ENCODE results near the gene CASP3.

CASP3 gene

GRCh38 chr4:184649026-184649970, at the start of gene CASP3, which contains the start of gene PRIMPOL:
TSS of gene CASP3 (minus strand) at chr4:184649447. CDS start at chr4:184638453, 10,994 bp downstream.
TSS of gene PRIMPOL (plus strand) at chr4:184649738. CDS start at chr4:184657141, 7,403 bp downstream.
- peak; percentile 89 to 92 for ATAC-seq

GRCh38 chr4:184697956-184698355, 48.7 kb upstream of the CASP3 start:
- no peak for ATAC-seq

GRCh38 chr4:184695178-184695896, 46.1 kb upstream of the CASP3 start:
- no peak for ATAC-seq

- ATAC-seq: no peak
Observed at GRCh38 chr4:184694412-184694956, 45.2 kb upstream of the CASP3 start.

GRCh38 chr4:184693056-184693455, 43.8 kb upstream of the CASP3 start:
- ATAC-seq: no peak

GRCh38 chr4:184689681-184690080, 40.4 kb upstream of the CASP3 start:
- no peak for ATAC-seq

GRCh38 chr4:184688447-184688846, 39.2 kb upstream of the CASP3 start:
- ATAC-seq: no peak

- ATAC-seq: no peak
Observed at GRCh38 chr4:184688005-184688404, 38.8 kb upstream of the CASP3 start.

- ATAC-seq: no peak
Observed at GRCh38 chr4:184684491-184685189, 35.4 kb upstream of the CASP3 start.

- no peak for ATAC-seq
Observed at GRCh38 chr4:184681916-184682315, 32.7 kb upstream of the CASP3 start.

GRCh38 chr4:184680698-184681097, 31.5 kb upstream of the CASP3 start:
- ATAC-seq: no peak

- ATAC-seq: no peak
Observed at GRCh38 chr4:184675821-184676492, 26.7 kb upstream of the CASP3 start.

- no peak for ATAC-seq
Observed at GRCh38 chr4:184675018-184675417, 25.8 kb upstream of the CASP3 start.

GRCh38 chr4:184674011-184674410, 24.8 kb upstream of the CASP3 start:
- no peak for ATAC-seq

- no peak for ATAC-seq
Observed at GRCh38 chr4:184672741-184673140, 23.5 kb upstream of the CASP3 start.

GRCh38 chr4:184671101-184671500, 21.9 kb upstream of the CASP3 start:
- ATAC-seq: no peak

- no peak for ATAC-seq
Observed at GRCh38 chr4:184669251-184669650, 20.0 kb upstream of the CASP3 start.

GRCh38 chr4:184668511-184669114, 19.4 kb upstream of the CASP3 start:
- ATAC-seq: peak in 1 of 2 donors; percentile 53

GRCh38 chr4:184668096-184668495, 18.8 kb upstream of the CASP3 start:
- ATAC-seq: no peak

- no peak for ATAC-seq
Observed at GRCh38 chr4:184666670-184667069, 17.4 kb upstream of the CASP3 start.

GRCh38 chr4:184664445-184665210, 15.4 kb upstream of the CASP3 start:
- no peak for ATAC-seq

Data from activated CD4-positive, CD25-positive, alpha-beta regulatory T cell treated with anti-CD3 and anti-CD28 coated beads, Interleukin-2, amount 50 U/mL, for 24 hours (primary cell).